ENCODE measurements around the gene ITGAX.
A peak's percentile ranks its signal among the peaks of the same experiment; 100 is the strongest.

ITGAX gene

DNA sequence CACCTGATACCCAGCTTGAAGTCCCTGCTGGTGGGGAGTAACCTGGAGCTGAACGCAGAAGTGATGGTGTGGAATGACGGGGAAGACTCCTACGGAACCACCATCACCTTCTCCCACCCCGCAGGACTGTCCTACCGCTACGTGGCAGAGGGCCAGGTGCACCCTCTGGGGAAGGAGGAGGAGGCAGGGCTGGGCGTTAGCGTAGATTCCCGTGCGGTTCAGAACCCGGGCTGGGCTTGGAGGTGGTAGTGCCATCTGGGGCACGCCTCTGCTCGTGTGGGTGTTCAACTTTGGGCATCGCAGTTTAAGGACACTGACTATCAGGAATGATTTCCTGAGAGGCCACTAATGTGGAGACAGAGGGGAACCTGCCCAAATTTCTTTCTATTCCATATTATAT lies 18.3 kb downstream of the ITGAX start:
- no peak for DNase-seq (ENCODE audit: low read depth, low spot score)

DNA sequence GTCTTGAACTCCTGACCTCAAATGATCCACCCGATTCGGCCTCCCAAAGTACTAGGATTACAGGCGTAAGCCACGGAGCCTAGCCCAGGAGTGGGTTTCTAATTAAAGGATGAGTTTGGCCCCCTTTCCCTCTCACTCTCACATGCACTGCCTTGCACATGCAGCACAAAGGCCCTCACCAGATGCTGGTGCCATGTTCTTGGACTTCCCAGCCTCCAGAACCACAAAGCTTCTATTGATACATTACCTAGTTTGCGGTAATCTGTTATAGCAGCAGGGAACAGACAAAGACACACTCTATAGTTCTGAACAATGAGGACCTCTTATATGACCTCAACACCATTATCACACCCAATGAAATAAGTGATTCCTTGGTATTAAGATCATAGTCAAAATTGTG lies 20.3 kb downstream of the ITGAX start:
- no peak for DNase-seq (ENCODE audit: low read depth, low spot score)

DNA sequence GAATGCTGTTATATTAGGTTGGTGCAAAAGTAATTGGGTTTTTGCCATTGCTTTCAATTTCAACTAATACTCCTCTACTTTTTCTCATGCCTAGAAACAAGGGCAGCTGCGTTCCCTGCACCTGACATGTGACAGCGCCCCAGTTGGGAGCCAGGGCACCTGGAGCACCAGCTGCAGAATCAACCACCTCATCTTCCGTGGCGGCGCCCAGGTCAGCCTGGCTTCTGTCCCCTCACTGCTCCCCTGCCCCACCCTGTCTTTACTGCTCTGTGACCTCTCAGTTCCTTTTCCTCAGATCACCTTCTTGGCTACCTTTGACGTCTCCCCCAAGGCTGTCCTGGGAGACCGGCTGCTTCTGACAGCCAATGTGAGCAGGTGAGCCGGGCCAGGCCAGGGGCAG lies 21.7 kb downstream of the ITGAX start:
- no peak for DNase-seq (ENCODE audit: low read depth, low spot score)

DNA sequence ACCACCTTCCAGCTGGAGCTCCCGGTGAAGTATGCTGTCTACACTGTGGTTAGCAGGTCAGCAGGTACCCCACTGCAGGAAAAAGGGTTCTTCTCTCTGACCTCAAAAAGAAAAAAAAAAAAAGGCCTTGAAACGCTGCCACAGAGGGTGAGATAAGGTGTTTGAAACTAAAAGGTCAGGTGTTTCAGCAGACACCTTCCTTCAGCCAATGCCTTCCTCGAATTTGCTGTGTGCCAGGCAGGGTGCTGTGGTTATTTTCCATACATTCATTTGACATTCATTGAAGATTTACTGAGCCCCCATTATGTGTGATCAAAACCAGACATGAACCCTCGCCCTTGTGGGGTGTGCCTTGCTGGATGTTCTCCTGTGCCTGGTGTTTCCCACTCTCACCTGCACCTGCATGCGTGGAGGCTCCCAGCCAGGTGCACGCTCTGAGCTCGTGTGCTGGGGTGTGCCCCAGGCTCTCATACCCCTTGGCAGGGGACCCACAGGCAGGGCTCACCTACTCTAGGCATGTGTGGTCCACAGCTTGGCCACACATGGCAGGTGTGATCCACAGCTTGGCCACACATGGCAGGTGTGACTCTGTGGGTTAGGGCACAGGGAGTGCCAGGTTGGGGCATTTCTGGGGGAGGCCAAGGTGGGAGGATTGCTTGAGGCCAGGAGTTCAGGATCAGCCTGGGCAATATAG lies 22.4 kb downstream of the ITGAX start:
- no peak for DNase-seq (ENCODE audit: low read depth, low spot score)

DNA sequence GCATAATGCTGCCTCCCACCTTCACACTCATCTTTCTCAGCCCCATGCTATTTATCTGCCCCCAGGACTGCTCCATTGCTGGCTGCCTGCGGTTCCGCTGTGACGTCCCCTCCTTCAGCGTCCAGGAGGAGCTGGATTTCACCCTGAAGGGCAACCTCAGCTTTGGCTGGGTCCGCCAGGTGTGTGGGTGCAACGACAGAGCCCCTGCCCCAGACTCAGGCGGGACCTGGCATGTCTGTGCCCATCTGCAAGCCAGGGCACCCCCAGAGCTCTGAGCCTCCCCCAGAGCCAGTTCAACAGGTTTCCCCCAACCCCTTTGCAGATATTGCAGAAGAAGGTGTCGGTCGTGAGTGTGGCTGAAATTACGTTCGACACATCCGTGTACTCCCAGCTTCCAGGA lies 25.2 kb downstream of the ITGAX start:
- no peak for DNase-seq (ENCODE audit: low read depth, low spot score)

DNA sequence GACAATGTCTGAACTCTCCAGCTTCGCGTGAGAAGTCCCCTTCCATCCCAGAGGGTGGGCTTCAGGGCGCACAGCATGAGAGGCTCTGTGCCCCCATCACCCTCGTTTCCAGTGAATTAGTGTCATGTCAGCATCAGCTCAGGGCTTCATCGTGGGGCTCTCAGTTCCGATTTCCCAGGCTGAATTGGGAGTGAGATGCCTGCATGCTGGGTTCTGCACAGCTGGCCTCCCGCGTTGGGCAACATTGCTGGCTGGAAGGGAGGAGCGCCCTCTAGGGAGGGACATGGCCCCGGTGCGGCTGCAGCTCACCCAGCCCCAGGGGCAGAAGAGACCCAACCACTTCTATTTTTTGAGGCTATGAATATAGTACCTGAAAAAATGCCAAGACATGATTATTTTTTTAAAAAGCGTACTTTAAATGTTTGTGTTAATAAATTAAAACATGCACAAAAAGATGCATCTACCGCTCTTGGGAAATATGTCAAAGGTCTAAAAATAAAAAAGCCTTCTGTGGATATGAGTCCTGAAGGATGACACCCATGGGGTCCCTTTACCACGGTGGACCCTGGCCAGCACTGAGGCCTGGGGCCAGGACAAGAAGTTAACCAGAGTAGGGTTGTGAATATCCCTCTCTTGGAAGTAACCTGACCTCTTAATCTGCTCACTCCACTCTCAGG lies 27.6 kb downstream of the ITGAX start:
- DNase-seq (ENCODE audit: low read depth, low spot score), result peak; percentile 1

DNA sequence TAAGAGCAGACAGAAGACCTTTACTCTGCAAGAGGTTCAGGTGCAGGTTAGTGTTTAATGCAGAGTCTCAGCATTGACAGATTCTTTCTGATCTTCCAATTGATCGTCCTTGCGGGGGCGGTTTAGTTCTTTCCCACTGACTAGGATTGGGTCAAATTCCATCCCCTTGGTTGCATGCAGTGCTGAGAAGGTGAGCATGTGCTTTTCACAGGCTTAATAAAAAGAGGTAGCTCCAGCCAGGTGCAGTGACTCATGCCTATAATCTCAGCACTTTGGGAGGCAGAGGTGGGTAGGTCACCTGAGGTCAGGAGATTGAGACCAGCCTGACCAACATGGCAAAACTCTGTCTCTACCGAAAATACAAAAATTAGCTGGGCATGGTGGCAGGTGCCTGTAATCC lies 30.7 kb downstream of the ITGAX start:
- DNase-seq (ENCODE audit: low read depth, low spot score), result no peak

DNA sequence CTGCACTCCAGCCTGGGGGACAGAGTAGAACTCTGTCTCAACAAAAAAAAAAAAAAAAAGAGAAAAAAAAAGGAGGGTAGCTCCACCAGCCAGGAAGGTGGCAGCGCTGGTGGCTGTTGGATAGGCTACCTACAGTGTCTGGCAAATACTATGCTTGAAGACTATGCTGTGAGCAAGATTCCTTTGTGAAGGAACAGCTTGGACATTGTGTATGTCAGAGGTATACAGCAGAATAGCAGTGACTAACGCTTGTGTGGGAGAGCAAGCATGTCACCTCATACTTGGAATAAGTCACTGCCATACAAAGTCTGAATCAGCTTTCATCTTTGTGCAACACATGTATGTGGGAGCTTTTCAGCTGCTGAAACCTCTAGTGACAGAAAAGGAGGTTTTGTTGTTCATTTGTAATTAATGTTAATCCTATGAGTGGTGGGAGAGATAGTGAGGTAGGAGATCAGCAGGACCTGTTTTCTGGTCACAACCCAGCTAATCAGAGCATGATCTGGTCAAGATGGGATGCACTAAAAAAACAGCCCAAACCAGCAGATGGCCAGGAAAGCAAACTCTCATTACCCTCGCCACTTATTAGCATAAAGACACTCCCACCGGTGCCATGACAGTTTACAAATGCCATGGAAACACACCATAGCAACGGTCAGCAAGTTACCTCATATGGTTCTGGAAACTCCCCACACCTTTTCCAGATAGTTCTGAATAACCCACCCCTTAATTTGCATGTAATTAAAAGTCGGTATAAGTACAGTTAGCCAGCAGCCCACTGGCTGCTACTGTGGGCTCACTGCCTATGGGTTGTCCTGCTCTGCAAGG lies 31.4 kb downstream of the ITGAX start:
- no peak for DNase-seq (ENCODE audit: low read depth, low spot score)

DNA sequence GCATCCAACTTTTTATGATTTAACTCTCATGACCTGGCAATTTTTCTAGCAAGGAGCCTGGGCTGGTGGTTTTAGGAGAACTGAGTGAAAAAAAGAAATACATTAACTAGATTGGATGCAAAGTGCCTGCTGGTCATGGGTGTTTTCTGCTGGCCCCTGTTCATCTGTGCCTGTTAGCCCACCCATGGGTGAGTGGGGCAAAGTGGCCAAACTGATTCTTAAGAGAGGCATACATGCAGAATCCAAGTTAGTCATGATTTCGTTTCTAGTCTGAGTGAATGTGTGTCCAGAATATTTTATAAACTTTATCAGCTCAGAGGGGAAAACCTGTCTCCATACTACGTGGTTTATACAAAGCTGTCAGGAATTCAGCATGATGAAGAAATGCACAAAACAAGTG lies 33.6 kb downstream of the ITGAX start:
- no peak for DNase-seq (ENCODE audit: low read depth, low spot score)

DNA sequence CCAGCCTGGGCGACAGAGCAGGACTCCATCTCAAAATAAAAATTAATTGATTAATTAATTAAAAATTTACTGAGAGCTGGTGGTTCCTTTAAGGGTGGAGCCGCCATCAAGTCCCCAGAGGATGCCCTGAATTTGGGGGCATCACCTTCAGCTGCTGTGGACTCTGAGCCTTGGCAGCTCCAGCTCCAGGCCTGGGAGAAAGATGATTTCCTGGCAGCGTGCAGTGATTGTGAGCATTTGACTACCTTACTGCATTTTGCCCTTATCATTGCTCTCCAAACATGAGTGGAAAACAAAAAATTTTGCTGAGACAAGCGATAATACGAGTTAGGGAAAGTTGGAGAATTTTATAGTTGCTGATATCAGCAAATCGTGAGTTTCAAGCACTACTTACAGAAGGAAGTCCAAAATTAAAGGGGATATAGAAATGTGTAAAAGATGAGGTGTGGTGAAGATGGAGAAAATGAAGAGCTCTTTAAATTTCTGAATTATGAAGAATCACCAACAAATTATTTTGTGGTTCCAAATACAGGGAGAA lies 35.6 kb downstream of the ITGAX start:
- no peak for DNase-seq (ENCODE audit: low read depth, low spot score)

DNA sequence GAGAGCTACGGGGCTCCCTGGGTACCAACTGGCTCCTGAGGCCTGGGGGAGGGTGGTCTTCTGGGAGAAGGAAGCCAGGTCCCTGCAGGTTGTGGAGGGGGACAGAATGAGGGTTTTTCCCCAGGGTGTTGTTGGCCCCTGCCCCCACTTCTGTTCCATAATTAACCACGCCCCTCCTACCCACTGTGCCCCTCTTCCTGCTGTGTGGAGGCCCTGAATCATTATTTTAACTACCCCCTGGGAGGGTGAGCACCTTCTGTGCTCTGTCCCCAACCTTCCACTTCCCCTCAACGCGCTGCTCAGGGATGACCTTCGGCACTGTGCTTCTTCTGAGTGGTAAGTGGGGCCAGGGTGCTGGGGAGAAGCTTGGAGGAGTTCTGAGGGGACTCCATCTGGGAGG lies 38.1 kb downstream of the ITGAX start, which contains the start of gene ITGAD:
Gene ITGAD, plus strand, starts transcription at position 280 of the 400 bp plus-strand sequence. Its CDS starts 26 bp downstream, at position 306.
- DNase-seq (ENCODE audit: low read depth, low spot score), result no peak

DNA sequence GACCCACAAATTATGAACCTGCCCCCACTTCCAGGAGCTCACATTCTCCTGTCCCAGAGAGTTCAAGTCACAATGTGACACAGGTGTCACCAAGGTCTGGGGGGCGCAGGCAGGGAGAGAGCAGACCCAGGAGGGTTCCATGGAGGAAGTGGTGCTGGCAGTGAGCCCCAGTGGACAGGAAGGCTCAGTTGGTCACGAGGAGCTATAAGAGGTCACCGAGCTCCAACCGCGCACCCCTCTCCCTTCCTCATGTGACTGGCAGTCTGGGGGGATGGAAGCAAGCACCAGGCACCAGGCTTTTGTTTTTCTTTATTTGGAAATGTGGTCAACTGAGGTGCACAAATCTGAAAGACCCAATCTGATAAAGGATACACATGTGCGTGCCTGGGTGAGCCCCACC lies 40.7 kb downstream of the ITGAX start:
- DNase-seq (ENCODE audit: low read depth, low spot score), result no peak

DNA sequence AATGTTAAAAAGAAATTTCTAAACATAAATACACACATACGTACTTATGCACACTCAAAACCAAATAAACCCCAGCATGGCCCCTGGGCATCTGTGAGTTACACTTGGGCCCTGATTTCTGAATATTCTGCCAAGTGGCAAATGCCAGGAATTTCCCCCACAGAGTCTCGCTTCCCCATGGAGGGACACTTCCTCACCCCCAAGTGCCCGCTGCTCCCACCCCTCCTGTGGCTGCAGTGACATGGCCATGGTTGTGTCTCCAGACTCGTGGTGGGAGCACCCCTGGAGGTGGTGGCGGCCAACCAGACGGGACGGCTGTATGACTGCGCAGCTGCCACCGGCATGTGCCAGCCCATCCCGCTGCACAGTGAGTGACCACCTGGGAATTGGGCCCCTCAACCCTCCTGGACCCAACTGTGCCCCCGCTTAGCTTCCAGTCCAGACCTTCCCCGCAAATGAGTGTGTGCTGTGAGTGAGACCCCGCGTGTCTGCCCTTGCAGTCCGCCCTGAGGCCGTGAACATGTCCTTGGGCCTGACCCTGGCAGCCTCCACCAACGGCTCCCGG lies 42.2 kb downstream of the ITGAX start:
- DNase-seq (ENCODE audit: low read depth, low spot score), result no peak

DNA sequence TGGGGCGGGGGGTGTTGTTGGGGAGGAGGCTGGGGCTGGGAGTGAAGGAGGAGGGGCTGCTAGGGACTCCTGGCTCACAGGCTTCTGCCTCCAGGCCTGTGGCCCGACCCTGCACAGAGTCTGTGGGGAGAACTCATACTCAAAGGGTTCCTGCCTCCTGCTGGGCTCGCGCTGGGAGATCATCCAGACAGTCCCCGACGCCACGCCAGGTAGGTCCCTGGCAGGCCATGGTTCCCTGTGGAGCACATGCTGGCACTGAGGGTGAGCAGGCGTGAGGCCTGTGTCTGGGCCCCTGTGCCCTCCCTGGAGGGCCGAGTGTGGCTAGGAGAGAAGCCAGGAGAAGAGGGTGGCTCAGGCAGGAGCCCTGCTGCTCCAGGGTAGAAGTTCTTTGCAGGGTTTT lies 42.7 kb downstream of the ITGAX start:
- DNase-seq (ENCODE audit: low read depth, low spot score), result no peak

DNA sequence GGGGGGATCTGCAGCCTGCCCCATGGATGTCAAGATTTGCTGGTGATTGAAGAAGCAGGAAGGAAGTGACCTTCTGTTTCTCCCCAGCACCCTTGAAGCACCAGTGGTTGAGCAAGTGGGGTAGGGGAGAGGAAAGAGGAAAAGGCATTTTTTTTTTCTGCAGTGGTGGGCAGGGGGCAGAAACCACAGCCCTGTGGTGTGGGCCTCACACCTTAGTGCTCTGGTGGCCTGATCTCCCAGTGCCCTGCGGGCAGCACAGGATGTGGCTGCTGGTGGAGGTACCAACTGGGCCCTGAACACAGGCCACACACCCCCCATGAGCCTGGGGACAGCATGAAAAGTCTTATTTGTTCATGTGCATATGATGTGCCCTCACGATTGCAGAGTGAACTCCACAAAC lies 45.2 kb downstream of the ITGAX start:
- DNase-seq (ENCODE audit: low read depth, low spot score), result no peak

DNA sequence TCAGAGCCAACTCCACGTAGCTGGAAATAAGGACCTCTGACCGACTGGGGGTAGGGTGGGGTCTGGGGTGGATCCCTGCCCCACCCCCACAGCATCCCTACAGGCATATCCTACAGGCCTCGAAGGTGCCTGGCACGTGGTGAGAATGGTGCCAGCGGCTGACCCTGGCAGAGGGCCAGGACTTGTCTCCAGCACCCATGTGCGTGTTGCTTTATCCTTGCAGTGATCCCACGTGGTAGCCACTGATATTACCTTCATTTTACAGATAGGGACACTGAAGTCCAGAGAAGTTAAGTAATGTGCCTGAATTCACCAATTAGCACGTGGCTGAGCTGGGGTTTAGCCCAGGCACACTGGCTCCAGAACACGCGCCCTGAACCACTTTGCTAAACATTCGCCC lies 46.5 kb downstream of the ITGAX start:
- DNase-seq (ENCODE audit: low read depth, low spot score), result no peak

DNA sequence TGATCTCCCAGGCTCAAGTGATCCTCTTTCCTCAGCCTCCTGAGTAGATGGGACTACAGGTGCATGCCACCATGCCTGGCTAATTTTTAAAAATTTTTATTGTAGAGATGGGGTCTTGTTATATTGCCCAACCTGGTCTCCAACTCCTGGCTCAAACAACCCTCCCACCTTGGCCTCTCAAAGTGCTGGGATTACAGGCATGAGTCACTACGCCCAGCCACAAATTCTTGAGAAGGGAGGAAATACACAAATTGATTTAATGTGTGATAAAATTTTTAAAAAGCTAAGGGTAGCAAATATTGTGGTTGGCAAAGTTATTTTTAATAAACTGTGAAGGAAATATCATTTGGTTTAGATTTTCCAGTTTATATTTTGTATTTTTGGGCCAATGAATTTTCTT lies 47.7 kb downstream of the ITGAX start:
- DNase-seq (ENCODE audit: low read depth, low spot score), result no peak

DNA sequence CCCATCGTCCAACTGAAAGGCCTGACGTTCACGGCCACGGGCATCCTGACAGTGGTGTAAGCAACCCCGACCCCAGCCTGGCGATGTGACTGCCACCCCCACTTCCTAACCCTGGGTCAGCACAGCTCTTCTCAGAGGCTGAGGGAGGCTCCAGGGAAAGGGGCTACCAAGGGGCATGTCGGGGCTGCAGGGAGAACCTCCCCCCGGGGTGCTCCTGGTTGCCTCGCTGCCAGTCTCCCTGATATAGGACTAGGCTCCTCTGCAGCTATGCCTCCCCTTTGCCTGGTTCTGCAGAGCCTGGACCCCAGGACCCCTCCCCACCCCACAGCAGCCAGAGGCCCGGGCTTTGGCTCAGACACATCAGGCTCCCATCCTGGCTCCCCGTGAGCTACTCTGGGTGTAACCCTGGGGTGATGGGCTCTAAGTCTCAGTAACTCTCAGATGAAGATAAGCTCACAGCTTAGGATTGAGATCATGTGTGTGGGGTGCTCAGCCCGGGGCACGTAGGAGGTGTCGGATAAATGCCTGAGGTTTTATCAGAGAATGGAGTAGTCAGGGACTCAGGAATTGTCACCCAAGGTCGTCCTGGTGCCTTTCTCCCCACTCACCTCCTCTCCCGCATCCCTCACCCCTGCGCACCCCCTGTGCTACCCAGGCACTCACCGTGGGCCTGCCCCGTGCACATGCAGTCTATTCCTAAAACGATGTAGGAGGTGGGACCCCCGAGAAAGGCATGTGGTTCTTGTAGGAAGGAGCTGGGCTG lies 48.8 kb downstream of the ITGAX start:
- DNase-seq (ENCODE audit: low read depth, low spot score), result no peak

DNA sequence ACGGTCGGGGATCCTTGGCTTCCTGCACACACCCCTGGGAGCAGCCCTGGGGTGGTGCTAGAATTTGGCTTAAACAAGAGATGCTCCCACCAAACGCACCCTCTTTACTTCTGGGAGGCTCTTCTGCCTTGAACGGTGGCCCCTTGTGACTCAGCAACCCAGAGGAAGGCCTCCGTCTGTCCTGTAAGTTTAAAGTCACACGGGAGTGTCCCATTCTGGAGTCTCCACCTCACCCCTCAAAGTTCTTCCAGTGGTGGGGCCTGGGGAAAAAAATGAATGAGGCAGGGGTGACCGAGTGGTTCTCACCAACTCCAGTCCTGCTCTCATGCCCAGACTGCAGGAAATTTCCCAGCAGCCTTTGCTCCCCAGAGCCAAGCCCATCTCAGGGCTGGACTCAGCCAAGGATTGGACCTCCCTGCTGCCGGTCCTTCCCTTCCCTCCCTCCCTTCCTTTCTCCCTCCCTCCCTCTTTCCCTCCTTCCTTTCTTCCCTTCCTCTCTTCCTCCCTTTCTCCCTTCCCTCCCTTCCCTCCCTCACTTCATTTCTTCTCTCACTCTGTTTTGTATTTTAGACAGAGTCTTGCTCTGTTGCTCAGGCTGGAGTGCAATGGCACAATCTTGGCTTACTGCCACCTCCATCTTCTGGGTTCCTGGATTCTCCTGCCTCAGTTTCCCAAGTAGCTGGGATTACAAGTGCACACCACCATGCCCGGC lies 49.5 kb downstream of the ITGAX start:
- no peak for DNase-seq (ENCODE audit: low read depth, low spot score)

DNA sequence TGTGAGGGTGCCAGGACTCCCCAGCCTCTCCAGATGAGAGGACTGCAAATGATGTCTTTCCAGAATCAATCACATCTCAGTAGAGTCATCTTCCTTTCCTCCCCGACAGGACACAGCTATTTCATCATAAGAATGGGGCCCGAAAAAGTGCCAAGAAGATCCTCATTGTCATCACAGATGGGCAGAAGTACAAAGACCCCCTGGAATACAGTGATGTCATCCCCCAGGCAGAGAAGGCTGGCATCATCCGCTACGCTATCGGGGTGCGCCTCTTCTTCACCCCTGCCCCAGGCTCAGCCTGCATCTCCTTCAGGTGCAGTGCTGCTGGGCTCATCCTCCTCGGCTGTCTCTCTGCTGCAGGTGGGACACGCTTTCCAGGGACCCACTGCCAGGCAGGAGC lies 52.4 kb downstream of the ITGAX start:
- no peak for DNase-seq (ENCODE audit: low read depth, low spot score)

DNA sequence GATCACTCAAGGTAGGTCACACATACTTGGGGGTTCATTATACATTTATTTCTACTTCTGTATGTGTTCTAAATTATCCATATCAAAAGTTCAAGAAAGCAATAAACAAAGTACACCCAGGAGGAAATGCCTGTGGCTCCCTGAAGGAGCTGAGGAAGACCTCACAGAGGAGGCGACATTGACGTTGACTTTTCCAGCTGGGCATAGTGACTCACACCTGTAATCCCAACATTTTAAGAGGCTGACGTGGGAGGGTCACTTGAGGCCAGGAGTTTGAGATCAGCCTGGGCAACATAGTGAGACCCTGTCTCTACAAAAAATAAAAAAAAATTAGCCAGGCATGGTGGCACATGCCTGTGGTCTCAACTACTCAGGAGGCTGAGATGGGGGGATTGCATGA lies 54.5 kb downstream of the ITGAX start:
- DNase-seq (ENCODE audit: low read depth, low spot score), result no peak

Data from smooth muscle cell of the brain vasculature (primary cell).